ENCODE measurements around the gene OXTR.

The OXTR gene

GRCh38 chr3:8741581-8742261 is 27.7 kb downstream of the OXTR start:
- no peak for TF ChIP-seq ZNF274 (IDR thresholded peaks at IDR 0.05; ENCODE audit: low read depth, low read length)
- no peak overlapping the region for H3K4me3 ChIP-seq (ENCODE audit: low read length)

- TF ChIP-seq ZNF274 (IDR thresholded peaks at IDR 0.05; ENCODE audit: low read depth, low read length), result no peak
- no peak overlapping the region for H3K4me3 ChIP-seq (ENCODE audit: low read length)
These were observed 29.5 kb downstream of the OXTR start for GRCh38 chr3:8739757-8740504.

- no peak overlapping the region for H3K4me3 ChIP-seq (ENCODE audit: low read length)
- no peak for TF ChIP-seq ZNF274 (IDR thresholded peaks at IDR 0.05; ENCODE audit: low read depth, low read length)
These were observed 30.8 kb downstream of the OXTR start for GRCh38 chr3:8738639-8739038.

- no peak for TF ChIP-seq ZNF274 (IDR thresholded peaks at IDR 0.05; ENCODE audit: low read depth, low read length)
- no peak overlapping the region for H3K4me3 ChIP-seq (ENCODE audit: low read length)
These were observed 31.6 kb downstream of the OXTR start for GRCh38 chr3:8737823-8738222.

DNA sequence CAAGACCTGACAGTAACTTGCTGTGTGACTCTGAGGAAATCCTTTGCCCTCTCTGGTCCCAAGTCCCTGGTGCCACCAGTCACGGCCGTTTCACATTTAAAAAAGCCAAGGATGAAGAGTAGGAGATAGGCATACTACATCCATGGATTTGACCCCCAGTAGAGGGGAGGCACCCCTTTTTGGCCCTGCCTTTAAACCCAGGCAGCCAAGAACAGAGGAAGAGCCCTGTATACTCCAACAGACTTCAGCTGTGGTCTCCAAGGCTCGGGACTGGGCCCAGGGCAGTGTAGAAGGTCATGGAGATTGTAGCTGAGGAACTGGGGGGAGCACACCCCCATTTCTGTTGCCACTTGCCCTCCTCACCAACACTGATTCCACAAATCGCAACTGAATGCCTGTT is 32.1 kb downstream of the OXTR start:
- H3K4me3 ChIP-seq (ENCODE audit: low read length), result no peak overlapping the region
- no peak for TF ChIP-seq ZNF274 (IDR thresholded peaks at IDR 0.05; ENCODE audit: low read depth, low read length)

DNA sequence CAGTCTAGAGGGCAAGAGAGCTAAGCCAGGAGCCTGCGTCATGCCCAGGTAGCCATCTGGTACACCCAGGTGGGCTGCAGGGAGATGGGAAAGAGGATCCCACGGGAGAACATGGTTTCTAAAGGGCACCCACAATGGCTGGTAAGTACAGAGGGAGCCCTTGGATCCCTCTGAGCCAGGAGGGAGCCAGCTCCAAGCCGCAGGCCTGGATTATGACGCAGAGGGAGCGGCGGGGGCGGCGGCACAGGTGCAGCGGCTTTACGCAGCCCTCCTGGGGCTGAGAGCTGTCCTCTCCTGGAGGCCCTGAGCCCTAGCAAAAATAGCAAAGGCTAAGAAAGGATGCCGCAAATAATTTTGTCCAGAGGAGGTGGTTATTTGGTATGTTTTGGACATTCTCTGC is 33.0 kb downstream of the OXTR start:
- no peak overlapping the region for H3K4me3 ChIP-seq (ENCODE audit: low read length)
- no peak for TF ChIP-seq ZNF274 (IDR thresholded peaks at IDR 0.05; ENCODE audit: low read depth, low read length)

DNA sequence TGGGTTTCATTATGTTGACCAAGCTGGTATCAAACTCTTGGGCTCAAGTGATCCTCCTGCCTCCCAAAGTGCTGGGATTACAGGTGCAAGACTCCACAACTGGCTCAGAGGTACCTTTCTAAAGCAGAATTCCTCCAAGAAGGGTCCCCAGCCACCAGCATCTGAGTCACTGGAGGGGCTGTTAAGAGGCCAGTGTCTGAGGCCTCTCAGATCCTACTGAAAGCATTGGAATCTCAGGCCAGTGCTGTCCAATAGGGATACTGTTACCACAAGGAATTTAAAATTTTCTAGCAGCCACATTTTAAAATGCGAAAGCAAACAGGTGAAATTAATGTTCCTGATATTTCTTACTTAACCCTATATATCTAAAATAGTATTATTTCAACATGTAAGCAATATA is 34.5 kb downstream of the OXTR start:
- no peak overlapping the region for H3K4me3 ChIP-seq (ENCODE audit: low read length)

GRCh38 chr3:8734137-8734878 is 35.1 kb downstream of the OXTR start:
- no peak overlapping the region for H3K4me3 ChIP-seq (ENCODE audit: low read length)
- no peak for TF ChIP-seq ZNF274 (IDR thresholded peaks at IDR 0.05; ENCODE audit: low read depth, low read length)

More for the DNA sequence above, 34.5 kb downstream of the OXTR start:
- TF ChIP-seq ZNF274 (IDR thresholded peaks at IDR 0.05; ENCODE audit: low read depth, low read length), result no peak

DNA sequence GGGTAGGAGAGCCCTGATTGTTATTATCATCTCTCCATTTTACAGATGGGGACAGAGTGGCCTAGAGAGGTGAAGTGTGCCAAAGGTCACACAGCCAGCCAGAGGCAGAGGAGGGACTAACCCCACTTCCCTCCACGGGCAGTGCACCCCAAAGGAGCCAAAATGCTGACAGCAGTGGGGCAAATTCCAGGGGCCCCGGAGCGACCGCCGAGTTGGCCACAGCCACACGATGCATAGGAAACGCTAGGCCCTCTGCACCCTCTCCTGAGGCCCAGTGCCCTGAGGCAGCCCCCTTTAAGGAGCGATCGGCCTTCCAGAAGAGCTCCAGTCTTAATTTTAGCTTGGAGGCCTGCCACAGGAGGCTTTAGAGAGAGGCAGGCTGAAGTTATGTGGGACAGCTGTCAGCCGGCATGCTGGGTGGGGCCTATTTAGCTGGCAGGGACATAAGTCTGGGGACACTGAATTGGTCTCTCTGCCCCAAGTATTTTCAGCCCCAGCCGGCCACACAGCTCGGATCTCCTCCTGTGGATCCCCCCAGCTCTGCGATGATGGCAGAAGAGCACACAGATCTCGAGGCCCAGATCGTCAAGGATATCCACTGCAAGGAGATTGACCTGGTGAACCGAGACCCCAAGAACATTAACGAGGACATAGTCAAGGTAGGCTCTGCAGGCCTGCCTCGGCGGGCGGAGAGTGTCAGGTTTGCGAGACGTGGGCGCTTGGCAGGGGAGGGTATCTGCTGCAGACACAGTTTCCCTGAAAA is 35.9 kb downstream of the OXTR start, which contains the start of gene CAV3:
Gene CAV3 (plus strand): TSS at position 471 of the 763 bp plus-strand sequence. CDS start 75 bp downstream, at position 546.
- no peak within 1 kb of the TSS for H3K4me3 ChIP-seq (ENCODE audit: low read length)
- no peak for TF ChIP-seq ZNF274 (IDR thresholded peaks at IDR 0.05; ENCODE audit: low read depth, low read length)

GRCh38 chr3:8732413-8732812 is 37.0 kb downstream of the OXTR start:
- H3K4me3 ChIP-seq (ENCODE audit: low read length), result no peak overlapping the region
- TF ChIP-seq ZNF274 (IDR thresholded peaks at IDR 0.05; ENCODE audit: low read depth, low read length), result no peak

DNA sequence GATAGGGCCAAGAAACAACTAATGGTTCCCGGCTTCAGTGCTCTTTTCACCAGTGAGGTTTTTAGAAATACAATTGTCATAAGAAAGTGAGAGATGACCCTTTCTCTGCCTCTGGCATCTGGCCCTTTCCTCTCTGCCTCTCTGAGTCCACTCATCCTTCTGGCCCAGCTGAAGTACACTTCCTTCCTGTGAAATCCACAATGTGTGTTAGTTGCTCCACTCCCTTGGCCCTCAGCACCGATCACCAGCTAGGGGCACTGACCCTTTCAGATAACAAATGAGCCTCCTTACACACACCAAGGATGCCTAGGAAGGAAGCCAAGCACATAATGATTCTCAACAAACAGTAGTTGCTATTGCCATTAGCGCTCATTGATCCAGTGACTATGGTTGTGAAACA is 38.8 kb downstream of the OXTR start:
- no peak for TF ChIP-seq ZNF274 (IDR thresholded peaks at IDR 0.05; ENCODE audit: low read depth, low read length)
- H3K4me3 ChIP-seq (ENCODE audit: low read length), result no peak overlapping the region

GRCh38 chr3:8729479-8729878 is 39.9 kb downstream of the OXTR start:
- no peak for TF ChIP-seq ZNF274 (IDR thresholded peaks at IDR 0.05; ENCODE audit: low read depth, low read length)

DNA sequence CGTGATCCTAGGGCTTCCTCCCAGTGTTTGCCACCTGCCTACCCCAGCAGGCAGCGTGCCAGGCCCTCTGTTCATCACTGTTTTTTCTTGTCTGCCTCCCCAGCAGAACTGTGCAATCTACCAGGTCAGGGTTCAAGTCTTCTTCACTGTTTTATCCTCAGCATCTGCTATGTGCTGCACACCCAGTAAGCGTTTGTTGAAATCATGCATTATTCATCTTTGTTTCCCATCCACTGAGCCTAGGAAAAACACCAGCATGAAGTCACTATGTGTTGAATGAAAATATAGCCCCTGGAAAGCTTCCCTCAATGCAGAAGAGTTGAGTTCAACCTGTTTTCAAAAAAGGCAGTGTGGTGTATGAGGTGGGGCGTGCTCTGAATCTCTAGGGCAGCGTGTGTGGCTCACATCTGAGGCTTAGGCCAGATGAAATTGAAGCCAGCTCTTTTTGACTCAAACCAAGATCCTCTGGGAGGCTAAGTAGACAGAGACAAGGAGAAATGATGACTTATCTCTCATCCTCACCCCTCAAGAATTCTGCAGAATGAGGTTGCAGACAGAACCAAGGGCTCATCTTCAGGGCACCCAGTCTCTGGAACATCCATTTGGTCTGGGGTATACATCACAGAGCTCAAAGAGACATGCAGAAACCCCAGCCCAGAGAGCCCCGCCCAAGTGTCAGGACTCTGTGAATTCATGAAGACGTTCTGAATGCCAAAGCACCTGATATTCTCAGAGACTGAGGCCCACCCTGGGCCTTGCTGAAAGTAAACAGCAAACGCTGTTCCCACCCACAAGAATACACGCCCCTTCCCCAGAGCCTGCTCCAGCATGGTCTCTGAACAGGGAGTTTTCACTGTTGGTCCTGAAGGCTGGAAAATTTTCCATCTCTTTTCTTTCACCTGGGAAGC is 41.6 kb downstream of the OXTR start:
- no peak overlapping the region for H3K4me3 ChIP-seq (ENCODE audit: low read length)
- no peak for TF ChIP-seq ZNF274 (IDR thresholded peaks at IDR 0.05; ENCODE audit: low read depth, low read length)

More at GRCh38 chr3:8729479-8729878, 39.9 kb downstream of the OXTR start:
- no peak overlapping the region for H3K4me3 ChIP-seq (ENCODE audit: low read length)
